GM12878 (cell line): ENCODE data around the gene CENPH. TPM values are rescaled to one million over a fixed set of nuclear protein-coding genes. Genes with fewer than 3 reads are reported as not detected.

Source experiments
- ATAC-seq: fragments of 200-7000 bp; cut with Tn5 transposase; 3 replicates; pipeline ENCODE4 v1.9.1; 2020; ENCODE audit warnings: mild to moderate bottlenecking, moderate library complexity
- BruUV-seq: library from RNA; stranded (reverse); fragments of 400-500 nt; replicated peaks from 2 replicates; lab custom pipeline; 2021; lab: Mats Ljungman, UMichigan
- CTCF ChIA-PET: fragments of 300-600 bp; sonication (Branson Sonifier 250); formaldehyde crosslinking; extraction: SDS; loops from one replicate; lab custom pipeline; 2021; ENCODE audit warnings: inconsistent platforms; lab: Yijun Ruan, JAX
- POLR2A ChIA-PET: fragments of 350-600 bp; formaldehyde crosslinking; extraction: SDS; loops from one replicate; lab custom pipeline; 2021; ENCODE audit warnings: inconsistent platforms; lab: Charles Lee
- RAD21 ChIA-PET: fragments of 300-600 bp; sonication (Branson Sonifier 250); formaldehyde crosslinking; loops from one replicate; lab custom pipeline; 2023; ENCODE audit warnings: antibody characterized with exemption; ENCODE audit not compliant: unreplicated experiment; lab: Charles Lee
- SMC1A ChIA-PET: fragments of 300-600 bp; sonication (Branson Sonifier 250); formaldehyde crosslinking; loops from one replicate; lab custom pipeline; 2023; ENCODE audit not compliant: unreplicated experiment, uncharacterized antibody; lab: Charles Lee
- DNase-seq: peaks from one replicate; pipeline ENCODE4 v3.0.0-alpha.2; 2011; ENCODE audit warnings: low read depth, low spot score
- FAIRE-seq: peaks from 3 replicates; lab custom pipeline; 2011; peaks lifted over from hg19 to GRCh38; lab: Jason Lieb, UNC
- H2AFZ ChIP-seq: 2 replicates; pipeline ENCODE4 v1.6.0; 2011; ENCODE audit warnings: low read depth, low read length, control low read depth; ENCODE audit not compliant: control insufficient read depth
- H3K27ac ChIP-seq: 2 replicates; pipeline ENCODE4 v1.5.1; 2011; ENCODE audit warnings: control low read depth; ENCODE audit not compliant: control insufficient read depth, insufficient read depth
- H3K27me3 ChIP-seq, 2 experiments: replicated peaks in 1 of 2; 2 replicates each; pipeline versions ENCODE4 v1.6.0 to v1.6.1; 2011; ENCODE audit warnings: low read length in 1 of 2; ENCODE audit not compliant: control insufficient read depth in 2 of 2, insufficient read depth in 2 of 2
- H3K36me3 ChIP-seq, 2 experiments: 2 replicates each; pipeline ENCODE4 v1.5.1; 2011; ENCODE audit warnings: low read length in 1 of 2; ENCODE audit not compliant: control insufficient read depth in 2 of 2, insufficient read depth in 2 of 2
- H3K4me1 ChIP-seq: 2 replicates; pipeline ENCODE4 v1.6.1; 2011; ENCODE audit warnings: mild to moderate bottlenecking, low read length, moderate library complexity, mixed read lengths; ENCODE audit not compliant: control insufficient read depth, insufficient read depth
- H3K4me2 ChIP-seq: 2 replicates; pipeline ENCODE4 v1.6.0; 2011; ENCODE audit warnings: control low read depth; ENCODE audit not compliant: control insufficient read depth, insufficient read depth
- H3K4me3 ChIP-seq: fragments of 200-600 bp; sonication (generic); 2 replicates; pipeline ENCODE4 v1.5.1; 2016
- H3K79me2 ChIP-seq: 2 replicates; pipeline ENCODE4 v1.6.0; 2011; ENCODE audit warnings: low read length; ENCODE audit not compliant: control insufficient read depth, insufficient read depth
- H3K9ac ChIP-seq: 2 replicates; pipeline ENCODE4 v1.8.0; 2011; ENCODE audit warnings: low read length, control low read depth, mixed read lengths; ENCODE audit not compliant: control insufficient read depth, insufficient read depth
- H3K9me3 ChIP-seq: replicated peaks from 3 replicates; pipeline ENCODE4 v1.5.1; 2011; ENCODE audit warnings: mild to moderate bottlenecking, low read length; ENCODE audit not compliant: control insufficient read depth, insufficient read depth
- H4K20me1 ChIP-seq: 2 replicates; pipeline ENCODE4 v1.6.0; 2011; ENCODE audit not compliant: control insufficient read depth, insufficient read depth
- ASH2L ChIP-seq: fragments of 300-600, 200-600 bp; sonication (generic); IDR thresholded peaks from 2 replicates; pipeline ENCODE4 v1.6.1; 2017; ENCODE audit warnings: low read depth, mild to moderate bottlenecking, borderline replicate concordance
- BACH1 ChIP-seq: fragments of 450-650 bp; IDR thresholded peaks from 2 replicates; pipeline ENCODE4 v1.6.1; 2017; ENCODE audit warnings: mild to moderate bottlenecking, borderline replicate concordance
- CHD4 ChIP-seq: fragments of 200-600 bp; sonication (generic); IDR thresholded peaks from 2 replicates; pipeline ENCODE4 v1.6.1; 2016; ENCODE audit warnings: mild to moderate bottlenecking
- EP300 ChIP-seq, 2 experiments: fragments of 150-350 bp in 1 of 2; IDR thresholded peaks; 2 replicates each; pipeline ENCODE4 v1.6.1; 2011 to 2012; ENCODE audit warnings: low read depth in 2 of 2, low read length in 2 of 2, borderline replicate concordance in 1 of 2, improper control_type of control experiment in 1 of 2, inconsistent platforms in 1 of 2; ENCODE audit not compliant: control insufficient read depth in 1 of 2
- JUNB ChIP-seq: IDR thresholded peaks from 2 replicates; pipeline ENCODE4 v1.6.1; 2016; ENCODE audit warnings: antibody characterized with exemption, mild to moderate bottlenecking
- LARP7 ChIP-seq: fragments of 450-650 bp; IDR thresholded peaks from 2 replicates; pipeline ENCODE4 v1.6.1; 2017; ENCODE audit warnings: mild to moderate bottlenecking
- MYC ChIP-seq: IDR thresholded peaks from 2 replicates; pipeline ENCODE4 v1.6.1; 2011; ENCODE audit warnings: mild to moderate bottlenecking, low read length, moderate library complexity, inconsistent platforms; ENCODE audit not compliant: insufficient read depth, insufficient replicate concordance, insufficient read length, severe bottlenecking
- PAX8 ChIP-seq: fragments of 450-650 bp; IDR thresholded peaks from 2 replicates; pipeline ENCODE4 v1.6.1; 2017; ENCODE audit warnings: mild to moderate bottlenecking, moderate library complexity
- RAD21 ChIP-seq: IDR thresholded peaks from 2 replicates; pipeline ENCODE4 v1.6.1; 2011; ENCODE audit warnings: mild to moderate bottlenecking, low read depth, low read length, moderate library complexity; ENCODE audit not compliant: insufficient read depth
- RFX5 ChIP-seq: IDR thresholded peaks from 2 replicates; pipeline ENCODE4 v1.6.1; 2011; ENCODE audit warnings: low read depth, low read length, improper control_type of control experiment
- SREBF1 ChIP-seq: IDR thresholded peaks from 2 replicates; pipeline ENCODE4 v1.6.1; 2012; ENCODE audit warnings: mild to moderate bottlenecking, low read length
- ZNF24 ChIP-seq: fragments of 450-650 bp; IDR thresholded peaks from 2 replicates; pipeline ENCODE4 v1.6.1; 2017; ENCODE audit warnings: antibody characterized with exemption, mild to moderate bottlenecking
- ZNF384 ChIP-seq: IDR thresholded peaks from 2 replicates; pipeline ENCODE4 v1.6.1; 2012; ENCODE audit warnings: low read depth, mild to moderate bottlenecking, low read length, improper control_type of control experiment, borderline replicate concordance
- WGBS: methylation state at CpG from one replicate; pipeline ENCODE4 v1.1.6; 2016; ENCODE audit warnings: low lambda C conversion rate; ENCODE audit not compliant: insufficient replicate concordance, insufficient coverage; ENCODE audit errors: missing lambda C conversion rate; 5-methylcytosine and 5-hydroxymethylcytosine counted together
- in situ Hi-C: fragments of 300-500 bp; cut with MboI; formaldehyde crosslinking; loops from 9 replicates; pipeline ENCODE4 v1.14.3; 2018; ENCODE audit warnings: mixed read lengths
- intact Hi-C: fragments of 100-400 bp; cut with micrococcal nuclease; formaldehyde crosslinking; loops from one replicate; pipeline ENCODE4 v1.14.2; 2022; ENCODE audit not compliant: unreplicated experiment
- polyA plus RNA-seq, 11 experiments: library from polyadenylated mRNA; depleted of rRNA in 4 of 11; unstranded in 6 of 11; stranded (reverse) in 5 of 11; fragments of >200 nt; fragmentation: Nextera tagmentation in 4 of 11; fragmentation: Illumina TruSeq in 1 of 11; extraction: Ambion mirVana in 4 of 11; extraction: Trizol in 1 of 11; gene quantifications; 1 replicate in 1 of 11; 2 replicates in 10 of 11; pipeline versions ENCODE4 v1.2.1 to v1.2.3, GENCODE V29; 2011 to 2016; ENCODE audit warnings: inconsistent platforms in 2 of 11, missing spikeins in 2 of 11, low read depth in 1 of 11
- total RNA-seq, 4 experiments: library from RNA; depleted of rRNA in 3 of 4; stranded (reverse); fragments of >200 nt in 3 of 4; fragmentation: Illumina TruSeq in 1 of 4; extraction: Trizol in 1 of 4; gene quantifications; 2 replicates each; pipeline versions ENCODE4 v1.2.1 to v1.2.3, GENCODE V29; 2013 to 2021
- TF ChIP-seq, protein P1 (sequence below): fragments of 150-350 bp; IDR thresholded peaks from 2 replicates; pipeline ENCODE4 v1.6.1; 2016; ENCODE audit warnings: low read depth, low read length
- TF ChIP-seq, protein P2 (sequence below): fragments of 450-650 bp; IDR thresholded peaks from 2 replicates; pipeline ENCODE4 v1.6.1; 2017; ENCODE audit warnings: low read depth, mild to moderate bottlenecking, moderate library complexity
- TF ChIP-seq, protein P3 (sequence below): IDR thresholded peaks from 2 replicates; pipeline ENCODE4 v1.6.1; 2012; ENCODE audit warnings: low read depth, low read length, improper control_type of control experiment

Gene CENPH
- total and polyA plus RNA-seq, 10 of the 15 experiments (the other 5 are each of a cell fraction or from before 2014, with no cell fraction given) = 7.3 to 65.6 (median 45.9) TPM

DNA sequence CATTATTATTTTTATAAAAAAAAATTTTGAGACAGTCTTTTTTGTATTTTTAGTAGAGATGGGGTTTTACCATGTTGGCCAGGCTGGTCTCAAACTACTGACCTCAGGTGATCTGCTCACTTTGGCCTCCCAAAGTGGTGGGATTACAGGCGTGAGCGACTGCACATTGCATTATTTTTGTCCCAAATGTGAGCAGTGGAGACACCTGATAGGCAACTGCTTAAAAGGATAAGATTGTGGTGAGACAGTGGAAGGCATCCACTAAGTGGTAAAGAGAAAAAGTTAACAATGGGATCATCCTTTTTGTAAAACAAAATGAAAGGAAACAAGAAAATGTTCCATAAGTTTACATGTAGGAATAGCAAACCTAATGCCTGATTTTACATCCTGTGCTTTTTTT is 2.0 kb upstream of the CENPH start:
- intact Hi-C loops (loop anchor here (5.0 kb wide), 1 partner anchor 95 kb away; the partner anchor contains the start of gene SLC30A5), in situ Hi-C loops (no loop called here)
- Histone ChIP-seq H2AFZ (no peak overlapping the region), H3K4me2 (no peak overlapping the region), H3K4me3 (no peak overlapping the region), H3K36me3 (no peaks in the 10 kb centered on the region), H3K27ac (no peak overlapping the region), H4K20me1 (no peaks in the 10 kb centered on the region), H3K4me1 (peaks cover 5% of the 10 kb centered on the region; the same call in 1 of the 2 replicates), H3K27me3 (no peaks in the 10 kb centered on the region), H3K79me2 (peaks cover 5% of the 10 kb centered on the region), H3K9me3 (no peaks in the 10 kb centered on the region), H3K9ac (no peak overlapping the region)
- ChIA-PET SMC1A (no interaction called here), CTCF (no interaction called here), POLR2A (no interaction called here), RAD21 (no interaction called here)
- no TSS peak for BruUV-seq
- FAIRE-seq (no peak), DNase-seq (no peak), ATAC-seq (no peak)
- WGBS = 47% methylated on average over 2 of the region's 2 CpGs
- TF ChIP-seq, protein P1, sequence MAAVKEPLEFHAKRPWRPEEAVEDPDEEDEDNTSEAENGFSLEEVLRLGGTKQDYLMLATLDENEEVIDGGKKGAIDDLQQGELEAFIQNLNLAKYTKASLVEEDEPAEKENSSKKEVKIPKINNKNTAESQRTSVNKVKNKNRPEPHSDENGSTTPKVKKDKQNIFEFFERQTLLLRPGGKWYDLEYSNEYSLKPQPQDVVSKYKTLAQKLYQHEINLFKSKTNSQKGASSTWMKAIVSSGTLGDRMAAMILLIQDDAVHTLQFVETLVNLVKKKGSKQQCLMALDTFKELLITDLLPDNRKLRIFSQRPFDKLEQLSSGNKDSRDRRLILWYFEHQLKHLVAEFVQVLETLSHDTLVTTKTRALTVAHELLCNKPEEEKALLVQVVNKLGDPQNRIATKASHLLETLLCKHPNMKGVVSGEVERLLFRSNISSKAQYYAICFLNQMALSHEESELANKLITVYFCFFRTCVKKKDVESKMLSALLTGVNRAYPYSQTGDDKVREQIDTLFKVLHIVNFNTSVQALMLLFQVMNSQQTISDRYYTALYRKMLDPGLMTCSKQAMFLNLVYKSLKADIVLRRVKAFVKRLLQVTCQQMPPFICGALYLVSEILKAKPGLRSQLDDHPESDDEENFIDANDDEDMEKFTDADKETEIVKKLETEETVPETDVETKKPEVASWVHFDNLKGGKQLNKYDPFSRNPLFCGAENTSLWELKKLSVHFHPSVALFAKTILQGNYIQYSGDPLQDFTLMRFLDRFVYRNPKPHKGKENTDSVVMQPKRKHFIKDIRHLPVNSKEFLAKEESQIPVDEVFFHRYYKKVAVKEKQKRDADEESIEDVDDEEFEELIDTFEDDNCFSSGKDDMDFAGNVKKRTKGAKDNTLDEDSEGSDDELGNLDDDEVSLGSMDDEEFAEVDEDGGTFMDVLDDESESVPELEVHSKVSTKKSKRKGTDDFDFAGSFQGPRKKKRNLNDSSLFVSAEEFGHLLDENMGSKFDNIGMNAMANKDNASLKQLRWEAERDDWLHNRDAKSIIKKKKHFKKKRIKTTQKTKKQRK = no peak
- TF ChIP-seq PAX8 (no peak), ZNF24 (no peak), JUNB (no peak), SREBF1 (no peak), RAD21 (no peak), RFX5 (no peak), BACH1 (no peak), EP300 (IDR thresholded peaks at IDR 0.05; ENCODE audit: borderline replicate concordance in 1 of 2, control insufficient read depth in 1 of 2, low read depth in 2 of 2, low read length in 2 of 2) (no peak), ZNF384 (no peak), LARP7 (no peak), CHD4 (no peak), MYC (no peak), ASH2L (no peak)
- TF ChIP-seq, protein P2, sequence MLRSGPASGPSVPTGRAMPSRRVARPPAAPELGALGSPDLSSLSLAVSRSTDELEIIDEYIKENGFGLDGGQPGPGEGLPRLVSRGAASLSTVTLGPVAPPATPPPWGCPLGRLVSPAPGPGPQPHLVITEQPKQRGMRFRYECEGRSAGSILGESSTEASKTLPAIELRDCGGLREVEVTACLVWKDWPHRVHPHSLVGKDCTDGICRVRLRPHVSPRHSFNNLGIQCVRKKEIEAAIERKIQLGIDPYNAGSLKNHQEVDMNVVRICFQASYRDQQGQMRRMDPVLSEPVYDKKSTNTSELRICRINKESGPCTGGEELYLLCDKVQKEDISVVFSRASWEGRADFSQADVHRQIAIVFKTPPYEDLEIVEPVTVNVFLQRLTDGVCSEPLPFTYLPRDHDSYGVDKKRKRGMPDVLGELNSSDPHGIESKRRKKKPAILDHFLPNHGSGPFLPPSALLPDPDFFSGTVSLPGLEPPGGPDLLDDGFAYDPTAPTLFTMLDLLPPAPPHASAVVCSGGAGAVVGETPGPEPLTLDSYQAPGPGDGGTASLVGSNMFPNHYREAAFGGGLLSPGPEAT = no peak
- TF ChIP-seq, protein P3, sequence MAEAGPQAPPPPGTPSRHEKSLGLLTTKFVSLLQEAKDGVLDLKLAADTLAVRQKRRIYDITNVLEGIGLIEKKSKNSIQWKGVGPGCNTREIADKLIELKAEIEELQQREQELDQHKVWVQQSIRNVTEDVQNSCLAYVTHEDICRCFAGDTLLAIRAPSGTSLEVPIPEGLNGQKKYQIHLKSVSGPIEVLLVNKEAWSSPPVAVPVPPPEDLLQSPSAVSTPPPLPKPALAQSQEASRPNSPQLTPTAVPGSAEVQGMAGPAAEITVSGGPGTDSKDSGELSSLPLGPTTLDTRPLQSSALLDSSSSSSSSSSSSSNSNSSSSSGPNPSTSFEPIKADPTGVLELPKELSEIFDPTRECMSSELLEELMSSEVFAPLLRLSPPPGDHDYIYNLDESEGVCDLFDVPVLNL = no peak
